NCI-H1417 (cell line): ENCODE data around the gene SCMH1.
"Not testable (repeated sequence)": the region's sequence is repeated elsewhere in the genome, so short reads cannot be mapped to it uniquely, and the experiment has no call there.

Experiments
- DNase-seq, 3 experiments: peaks; one replicate each; lab custom pipeline; 2025; lab: John Stamatoyannopoulos, UW

SCMH1 gene

GRCh38 chr1:41153750-41154274, 88.3 kb downstream of the SCMH1 start:
- DNase-seq, result no peak

GRCh38 chr1:41152622-41153044, 89.5 kb downstream of the SCMH1 start:
- no peak for DNase-seq

GRCh38 chr1:41151846-41152245, 90.3 kb downstream of the SCMH1 start:
- DNase-seq, result no peak

- no peak for DNase-seq
Observed at GRCh38 chr1:41149570-41149969, 92.5 kb downstream of the SCMH1 start.

GRCh38 chr1:41144285-41144684, 97.8 kb downstream of the SCMH1 start:
- no peak for DNase-seq

- no peak for DNase-seq
Observed at GRCh38 chr1:41138549-41138948, 103.6 kb downstream of the SCMH1 start.

- DNase-seq, result no peak
Observed at GRCh38 chr1:41135196-41135947, 106.7 kb downstream of the SCMH1 start.

GRCh38 chr1:41134325-41134724, 107.8 kb downstream of the SCMH1 start:
- not testable (repeated sequence) for DNase-seq

- DNase-seq, result peak; percentile 2 to 18 (median 17)
Observed at GRCh38 chr1:41122851-41123518, 119.1 kb downstream of the SCMH1 start.

GRCh38 chr1:41122148-41122547, 120.0 kb downstream of the SCMH1 start:
- DNase-seq, result no peak

GRCh38 chr1:41118645-41119044, 123.5 kb downstream of the SCMH1 start:
- DNase-seq, result no peak

- DNase-seq, result not testable (repeated sequence)
Observed at GRCh38 chr1:41117241-41117640, 124.9 kb downstream of the SCMH1 start.

GRCh38 chr1:41110736-41111135, 131.4 kb downstream of the SCMH1 start:
- DNase-seq, result no peak

GRCh38 chr1:41110286-41110685, 131.8 kb downstream of the SCMH1 start:
- no peak for DNase-seq

- DNase-seq, result peak in 1 of 3 experiments; percentile 5
Observed at GRCh38 chr1:41109310-41110197, 132.6 kb downstream of the SCMH1 start.

- peak in 1 of 3 experiments; percentile 18 for DNase-seq
Observed at GRCh38 chr1:41108696-41109275, 133.3 kb downstream of the SCMH1 start.

GRCh38 chr1:41103766-41104165, 138.3 kb downstream of the SCMH1 start:
- DNase-seq, result no peak

- DNase-seq, result no peak
Observed at GRCh38 chr1:41102653-41103052, 139.5 kb downstream of the SCMH1 start.

- no peak for DNase-seq
Observed at GRCh38 chr1:41101950-41102607, 140.0 kb downstream of the SCMH1 start.

GRCh38 chr1:41101076-41101475, 141.0 kb downstream of the SCMH1 start:
- DNase-seq, result no peak

- DNase-seq, result no peak
Observed at GRCh38 chr1:41100170-41100569, 141.9 kb downstream of the SCMH1 start.
